SW 1271 (cell line): Measurements from ENCODE around the gene USP32.

ENCODE experiments used
- DNase-seq, 2 experiments: peaks; one replicate each; lab custom pipeline; 2025; lab: John Stamatoyannopoulos, UW

USP32 gene

GRCh38 chr17:60173304-60173819 lies 218.6 kb downstream of the USP32 start:
- no peak for DNase-seq

GRCh38 chr17:60171753-60172079 lies 220.2 kb downstream of the USP32 start:
- no peak for DNase-seq

GRCh38 chr17:60170835-60171752 lies 220.8 kb downstream of the USP32 start:
- DNase-seq = no peak

- DNase-seq = no peak
These were observed 221.8 kb downstream of the USP32 start for GRCh38 chr17:60169921-60170817.

- DNase-seq = no peak
These were observed 223.3 kb downstream of the USP32 start for GRCh38 chr17:60168654-60169053.

- DNase-seq = no peak
These were observed 224.7 kb downstream of the USP32 start for GRCh38 chr17:60167065-60167741.

- DNase-seq = no peak
These were observed 226.0 kb downstream of the USP32 start for GRCh38 chr17:60165971-60166370.

- DNase-seq = no peak
These were observed 226.7 kb downstream of the USP32 start for GRCh38 chr17:60165223-60165622.

GRCh38 chr17:60164697-60165096 lies 227.2 kb downstream of the USP32 start:
- DNase-seq = no peak

GRCh38 chr17:60164164-60164563 lies 227.8 kb downstream of the USP32 start:
- no peak for DNase-seq

- no peak for DNase-seq
These were observed 228.7 kb downstream of the USP32 start for GRCh38 chr17:60163108-60163784.

- DNase-seq = no peak
These were observed 230.2 kb downstream of the USP32 start for GRCh38 chr17:60161598-60162330.

GRCh38 chr17:60160829-60161501 lies 231.0 kb downstream of the USP32 start:
- DNase-seq = no peak

GRCh38 chr17:60159479-60159866 lies 232.5 kb downstream of the USP32 start:
- no peak for DNase-seq

- DNase-seq = no peak
These were observed 233.0 kb downstream of the USP32 start for GRCh38 chr17:60158751-60159478.

GRCh38 chr17:60157487-60158040 lies 234.4 kb downstream of the USP32 start:
- no peak for DNase-seq

- no peak for DNase-seq
These were observed 235.2 kb downstream of the USP32 start for GRCh38 chr17:60156746-60157145.

GRCh38 chr17:60155815-60156214 lies 236.1 kb downstream of the USP32 start:
- DNase-seq = no peak

- no peak for DNase-seq
These were observed 236.5 kb downstream of the USP32 start for GRCh38 chr17:60155427-60155814.
